Measurements from ENCODE around the gene DPY19L3.
"Not testable (repeated sequence)": the region's sequence is repeated elsewhere in the genome, so short reads cannot be mapped to it uniquely, and the experiment has no call there.

Gene DPY19L3

GRCh38 chr19:32397671-32398101 lies 7.9 kb upstream of the DPY19L3 start:
- no peak for DNase-seq

GRCh38 chr19:32401992-32402391 lies 3.6 kb upstream of the DPY19L3 start:
- DNase-seq = no peak

GRCh38 chr19:32403291-32403995 lies 2.1 kb upstream of the DPY19L3 start:
- no peak for DNase-seq

GRCh38 chr19:32404213-32404932 lies 1.2 kb upstream of the DPY19L3 start:
- no peak for DNase-seq

- peak; percentile 35 for DNase-seq
Observed at GRCh38 chr19:32404933-32405430, 588 bp upstream of the DPY19L3 start.

GRCh38 chr19:32406161-32407003 lies 812 bp downstream of the DPY19L3 start:
- no peak for DNase-seq

- DNase-seq = no peak
Observed at GRCh38 chr19:32407004-32407992, 1.7 kb downstream of the DPY19L3 start.

- DNase-seq = no peak
Observed at GRCh38 chr19:32415246-32415645, 9.7 kb downstream of the DPY19L3 start.

GRCh38 chr19:32415669-32416068 lies 10.1 kb downstream of the DPY19L3 start:
- no peak for DNase-seq

GRCh38 chr19:32416749-32417456 lies 11.3 kb downstream of the DPY19L3 start:
- no peak for DNase-seq

- DNase-seq = no peak
Observed at GRCh38 chr19:32418155-32418554, 12.6 kb downstream of the DPY19L3 start.

- no peak for DNase-seq
Observed at GRCh38 chr19:32421589-32422361, 16.2 kb downstream of the DPY19L3 start.

GRCh38 chr19:32422435-32422834 lies 16.9 kb downstream of the DPY19L3 start:
- DNase-seq = no peak

- DNase-seq = not testable (repeated sequence)
Observed at GRCh38 chr19:32423944-32424343, 18.4 kb downstream of the DPY19L3 start.

- DNase-seq = no peak
Observed at GRCh38 chr19:32427536-32427935, 22.0 kb downstream of the DPY19L3 start.

- no peak for DNase-seq
Observed at GRCh38 chr19:32436692-32437091, 31.1 kb downstream of the DPY19L3 start.

- DNase-seq = no peak
Observed at GRCh38 chr19:32437096-32437495, 31.5 kb downstream of the DPY19L3 start.

GRCh38 chr19:32438751-32439150 lies 33.2 kb downstream of the DPY19L3 start:
- no peak for DNase-seq

- no peak for DNase-seq
Observed at GRCh38 chr19:32442650-32443049, 37.1 kb downstream of the DPY19L3 start.

GRCh38 chr19:32447534-32447933 lies 42.0 kb downstream of the DPY19L3 start:
- not testable (repeated sequence) for DNase-seq

GRCh38 chr19:32448026-32448425 lies 42.5 kb downstream of the DPY19L3 start:
- DNase-seq = no peak
